Measurements from ENCODE around the gene OTP. TPM values are rescaled to one million over a fixed set of nuclear protein-coding genes. Genes with fewer than 3 reads are reported as not detected.
"Not testable (repeated sequence)": the region's sequence is repeated elsewhere in the genome, so short reads cannot be mapped to it uniquely, and the experiment has no call there.

OTP gene
- total RNA-seq, 1 experiment from 2014 or later: not detected

DNA sequence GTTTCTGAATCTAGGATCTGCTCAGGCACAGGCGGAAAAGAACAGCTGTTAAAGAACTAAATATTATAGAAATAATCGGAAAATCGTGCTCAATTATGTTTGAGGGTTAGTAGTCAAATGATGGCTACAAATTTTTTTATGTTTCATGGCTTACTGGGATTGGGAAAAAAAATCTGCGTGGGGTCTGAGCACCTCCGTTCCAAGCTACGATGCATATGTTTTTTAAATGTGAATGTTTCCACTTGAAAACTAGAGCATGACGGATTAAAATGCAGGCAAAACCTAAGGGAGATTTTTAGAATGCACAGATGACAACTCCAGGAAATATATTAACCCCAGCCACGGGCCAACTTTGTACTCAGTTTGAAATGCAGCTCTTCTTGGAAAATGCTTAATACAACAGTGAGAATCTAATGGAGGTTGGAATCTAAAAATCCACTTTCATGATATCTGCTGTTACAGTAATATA is 5.3 kb downstream of the OTP start:
- H3K27me3 ChIP-seq (ENCODE audit: control insufficient read depth, insufficient read depth, low read length): peaks cover 99% of the 10 kb centered on the region
- no peaks in the 10 kb centered on the region for H3K36me3 ChIP-seq (replicated peaks; ENCODE audit: control insufficient read depth, insufficient read depth, low read length)
- no peak for DNase-seq
- no peak overlapping the region for H3K4me3 ChIP-seq (ENCODE audit: insufficient read depth, low read depth, low read length)

DNA sequence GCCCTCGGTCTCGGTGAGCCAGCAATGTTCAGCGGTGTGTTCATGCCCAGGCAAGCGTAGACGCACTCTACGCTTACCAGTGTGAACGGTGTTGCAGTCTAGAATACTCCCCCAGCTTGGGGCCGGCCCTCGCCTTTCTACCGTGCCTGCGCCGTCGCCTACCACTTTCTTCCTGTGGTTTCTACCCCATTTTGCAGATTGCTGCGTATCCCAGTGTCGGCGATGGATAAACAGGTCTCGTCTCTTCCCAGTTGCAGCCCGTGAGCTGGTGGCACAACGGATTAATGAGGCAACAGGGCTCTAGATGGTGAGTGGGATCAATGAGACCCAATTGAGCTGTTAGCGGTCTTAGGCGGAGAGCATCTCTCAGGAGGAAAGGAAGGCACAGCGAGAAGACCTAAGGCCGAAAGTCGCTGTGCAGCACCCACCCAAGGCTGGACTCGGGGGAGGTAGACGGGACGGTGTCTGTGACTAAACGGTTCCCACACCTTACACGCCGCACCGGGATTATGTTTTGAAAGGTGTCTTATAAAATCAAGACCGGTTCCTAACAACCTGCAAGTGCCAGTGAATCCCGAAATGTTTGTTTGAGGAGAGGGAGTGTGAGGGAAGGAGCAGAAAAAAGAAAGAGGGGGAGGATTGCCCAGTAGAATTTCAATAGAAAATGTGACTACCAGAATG is 5.8 kb downstream of the OTP start:
- H3K4me3 ChIP-seq (ENCODE audit: insufficient read depth, low read depth, low read length): no peak overlapping the region
- H3K27me3 ChIP-seq (ENCODE audit: control insufficient read depth, insufficient read depth, low read length): peaks cover 99% of the 10 kb centered on the region
- DNase-seq: peak; percentile 66
- H3K36me3 ChIP-seq (replicated peaks; ENCODE audit: control insufficient read depth, insufficient read depth, low read length): no peaks in the 10 kb centered on the region

DNA sequence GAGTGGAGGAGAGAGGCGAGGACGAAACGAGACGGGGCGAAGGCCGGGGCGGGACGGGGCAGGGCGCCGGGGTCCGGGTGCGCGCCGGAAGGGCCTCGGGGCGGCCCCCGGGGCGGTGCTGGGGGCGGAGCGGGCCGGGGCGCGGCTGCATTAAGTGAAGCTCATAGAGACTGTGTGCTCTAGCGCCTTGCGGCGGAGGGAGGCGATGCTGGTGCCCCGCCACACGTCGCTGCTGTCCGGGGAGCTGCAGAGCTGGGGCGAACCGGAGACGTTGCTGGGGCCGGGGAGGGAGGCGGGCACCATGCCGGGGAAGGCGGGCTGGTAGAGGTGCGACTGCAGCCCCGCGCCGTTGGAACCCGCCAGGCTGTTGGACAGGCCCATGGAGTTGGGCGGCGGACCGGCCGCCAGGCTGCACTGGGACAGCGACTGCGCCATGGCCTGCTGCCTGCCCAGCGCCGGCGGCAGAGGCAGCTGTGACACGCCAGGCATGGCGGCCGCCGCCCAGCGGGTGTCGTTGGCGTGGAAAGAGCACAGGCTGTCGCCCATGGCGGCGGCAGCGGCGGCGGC is 8.3 kb downstream of the OTP start:
- DNase-seq: peak; percentile 90
- H3K36me3 ChIP-seq (replicated peaks; ENCODE audit: control insufficient read depth, insufficient read depth, low read length): no peaks in the 10 kb centered on the region
- peaks cover 99% of the 10 kb centered on the region for H3K27me3 ChIP-seq (ENCODE audit: control insufficient read depth, insufficient read depth, low read length)
- peak overlapping the region; percentile 39 for H3K4me3 ChIP-seq (ENCODE audit: insufficient read depth, low read depth, low read length)

DNA sequence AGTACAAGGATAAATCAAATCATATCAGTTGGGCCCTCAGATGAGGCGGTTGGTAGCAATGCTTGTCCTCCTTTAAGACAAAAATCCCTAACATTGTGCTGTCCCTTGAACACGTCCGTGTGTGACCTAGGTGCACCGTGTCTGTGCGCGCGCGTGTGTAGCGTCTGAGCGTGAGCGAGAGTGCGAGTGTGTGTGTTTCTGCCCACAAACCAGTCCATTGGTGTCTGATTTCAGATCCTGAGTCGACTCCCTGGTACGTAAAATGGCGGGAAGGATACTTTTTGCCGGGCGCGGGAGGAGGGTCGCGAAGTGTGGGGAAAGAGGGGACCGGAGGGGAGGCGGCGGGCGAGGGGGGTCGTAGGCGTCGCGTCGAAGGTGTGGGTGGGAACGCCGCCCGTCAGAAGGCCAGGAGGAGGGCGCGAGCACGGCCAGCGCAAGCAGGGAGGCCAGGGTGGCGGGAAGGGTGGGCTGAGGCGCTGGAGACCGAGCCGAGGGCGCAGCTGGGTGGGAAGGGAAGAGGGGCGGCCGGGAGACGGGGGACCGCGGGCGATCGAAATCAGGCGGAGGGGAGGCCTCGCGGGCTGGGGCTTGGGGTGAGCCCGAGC is 8.9 kb downstream of the OTP start:
- H3K4me3 ChIP-seq (ENCODE audit: insufficient read depth, low read depth, low read length): peak overlapping the region; percentile 39
- DNase-seq: no peak
- peaks cover 99% of the 10 kb centered on the region for H3K27me3 ChIP-seq (ENCODE audit: control insufficient read depth, insufficient read depth, low read length)
- H3K36me3 ChIP-seq (replicated peaks; ENCODE audit: control insufficient read depth, insufficient read depth, low read length): no peaks in the 10 kb centered on the region

DNA sequence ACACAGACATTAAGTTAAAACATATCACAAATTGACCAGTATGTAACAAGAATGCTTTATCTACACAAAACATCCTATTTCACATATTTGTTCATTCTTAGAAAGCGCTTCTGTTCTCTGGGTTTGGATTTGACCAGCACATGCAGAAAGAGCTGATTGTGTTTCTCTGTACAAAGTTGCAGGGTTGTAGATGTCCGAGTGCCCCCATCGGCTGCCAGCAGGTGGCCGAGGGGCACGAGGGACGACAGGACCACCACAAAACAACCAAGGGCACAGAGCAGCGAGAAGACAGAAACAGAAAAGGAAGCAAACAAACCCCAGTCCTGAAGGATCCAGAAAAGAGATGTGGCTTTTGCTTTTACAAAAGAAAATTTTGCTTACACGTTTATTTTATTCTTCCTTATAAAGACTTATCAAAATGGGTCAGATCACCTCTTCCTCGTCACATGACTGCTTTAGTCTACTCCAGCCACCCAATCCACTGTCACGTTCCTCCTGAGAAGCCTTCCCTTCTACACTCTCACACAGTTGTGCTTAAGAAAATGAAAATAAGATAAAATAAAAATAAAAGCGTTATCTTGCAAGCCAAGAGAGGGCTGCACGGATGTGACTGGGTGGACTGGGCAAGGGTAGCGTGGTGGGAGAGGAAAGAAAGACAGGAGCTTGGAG is 9.5 kb downstream of the OTP start:
- Histone ChIP-seq H3K36me3 (replicated peaks; ENCODE audit: control insufficient read depth, insufficient read depth, low read length) (no peaks in the 10 kb centered on the region), H3K27me3 (ENCODE audit: control insufficient read depth, insufficient read depth, low read length) (peaks cover 98% of the 10 kb centered on the region), H3K4me3 (ENCODE audit: insufficient read depth, low read depth, low read length) (0 out of 2 replicates have a peak overlapping the region, but pooled peaks have one; percentile 39)
- peak; percentile 46 for DNase-seq

DNA sequence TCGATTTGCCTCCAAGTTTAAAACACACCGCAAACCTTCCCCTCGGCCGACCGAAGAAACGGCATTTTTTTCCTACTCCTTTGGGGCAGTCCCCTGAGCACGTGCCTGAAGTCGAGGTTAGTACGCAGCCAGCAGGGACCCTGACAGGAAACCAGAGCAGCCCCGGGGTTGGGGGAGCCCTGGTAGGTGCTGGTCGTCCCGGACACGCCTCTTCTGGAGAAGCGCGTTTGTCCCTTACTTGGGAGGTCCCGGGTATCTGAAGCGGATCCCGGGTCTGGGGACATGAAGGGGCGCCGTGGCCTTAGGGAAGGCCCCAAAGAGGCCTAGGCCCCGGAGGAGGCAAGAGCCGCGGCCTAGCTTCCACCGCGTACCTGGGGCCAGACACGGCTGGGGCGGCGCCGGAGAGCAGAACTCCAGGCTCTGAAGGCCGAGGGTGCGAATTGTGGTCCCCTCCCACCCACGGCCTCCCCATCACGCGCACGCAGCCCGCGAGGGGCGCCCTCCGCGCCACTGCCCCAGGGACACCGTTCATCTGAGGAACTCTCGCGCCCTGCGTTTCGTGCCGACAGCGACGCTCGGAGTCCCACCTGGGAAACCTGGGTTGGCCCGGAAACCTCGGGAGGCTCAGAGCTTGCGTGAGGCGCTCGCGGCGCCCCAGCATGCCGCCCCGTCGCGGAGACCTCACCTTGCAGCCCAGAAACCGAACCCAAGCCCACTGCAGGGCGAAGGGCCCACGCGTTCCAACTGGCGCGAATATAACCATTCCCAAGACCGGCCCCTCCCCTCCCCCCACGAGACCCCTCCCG is 10.4 kb downstream of the OTP start:
- peaks cover 94% of the 10 kb centered on the region for H3K27me3 ChIP-seq (ENCODE audit: control insufficient read depth, insufficient read depth, low read length)
- peak; percentile 80 for DNase-seq
- H3K4me3 ChIP-seq (ENCODE audit: insufficient read depth, low read depth, low read length): peak overlapping the region; percentile 17; the same call in 1 of the 2 replicates
- no peaks in the 10 kb centered on the region for H3K36me3 ChIP-seq (replicated peaks; ENCODE audit: control insufficient read depth, insufficient read depth, low read length)

DNA sequence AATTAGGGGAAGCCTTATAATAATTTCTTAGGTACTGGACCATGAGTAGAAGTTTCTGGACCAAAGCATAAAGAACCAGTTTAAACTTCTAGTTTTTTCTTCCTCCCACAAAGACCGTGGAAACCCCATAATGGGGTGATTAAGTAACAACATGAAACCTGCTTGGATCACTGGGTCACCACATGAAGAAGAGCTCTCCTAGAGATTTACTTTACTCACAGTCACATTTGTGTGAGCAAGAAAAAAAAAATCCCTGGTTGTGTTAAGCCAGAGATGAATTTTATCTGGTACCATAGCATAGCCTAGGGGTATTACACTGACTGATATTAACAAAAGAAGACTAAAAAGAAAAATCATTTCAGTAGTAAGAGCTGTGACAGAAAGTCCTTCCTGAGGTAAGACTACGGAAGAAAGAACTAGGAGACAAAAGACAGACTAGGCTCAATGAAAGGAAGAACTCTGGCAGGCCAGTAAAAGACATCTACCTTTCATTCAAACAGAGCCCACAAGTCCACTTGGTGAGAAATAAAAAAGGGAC is 15.2 kb downstream of the OTP start:
- Histone ChIP-seq H3K27me3 (ENCODE audit: control insufficient read depth, insufficient read depth, low read length) (peaks cover 51% of the 10 kb centered on the region), H3K36me3 (replicated peaks; ENCODE audit: control insufficient read depth, insufficient read depth, low read length) (no peaks in the 10 kb centered on the region), H3K4me3 (ENCODE audit: insufficient read depth, low read depth, low read length) (no peak overlapping the region)
- no peak for DNase-seq

DNA sequence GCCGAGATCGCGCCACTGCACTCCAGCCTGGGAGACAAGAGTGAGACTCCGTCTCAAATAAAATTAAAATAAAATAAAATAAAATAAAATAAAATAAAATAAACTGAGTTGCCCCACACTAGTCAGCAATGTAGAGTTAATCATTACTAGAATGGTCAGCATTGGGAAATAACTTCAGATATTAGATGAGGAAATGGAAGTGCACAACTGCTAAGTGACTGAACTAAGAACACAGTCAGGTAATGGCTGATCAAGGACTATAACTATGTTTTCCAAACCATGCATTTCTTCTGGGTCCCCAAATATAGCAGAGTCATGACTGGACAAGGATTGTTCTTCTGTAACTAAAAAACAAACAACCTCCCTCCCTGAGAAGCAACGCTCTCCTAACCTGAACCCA is 17.1 kb downstream of the OTP start:
- Histone ChIP-seq H3K36me3 (replicated peaks; ENCODE audit: control insufficient read depth, insufficient read depth, low read length) (no peaks in the 10 kb centered on the region), H3K27me3 (ENCODE audit: control insufficient read depth, insufficient read depth, low read length) (peaks cover 33% of the 10 kb centered on the region), H3K4me3 (ENCODE audit: insufficient read depth, low read depth, low read length) (no peak overlapping the region)
- DNase-seq: no peak

DNA sequence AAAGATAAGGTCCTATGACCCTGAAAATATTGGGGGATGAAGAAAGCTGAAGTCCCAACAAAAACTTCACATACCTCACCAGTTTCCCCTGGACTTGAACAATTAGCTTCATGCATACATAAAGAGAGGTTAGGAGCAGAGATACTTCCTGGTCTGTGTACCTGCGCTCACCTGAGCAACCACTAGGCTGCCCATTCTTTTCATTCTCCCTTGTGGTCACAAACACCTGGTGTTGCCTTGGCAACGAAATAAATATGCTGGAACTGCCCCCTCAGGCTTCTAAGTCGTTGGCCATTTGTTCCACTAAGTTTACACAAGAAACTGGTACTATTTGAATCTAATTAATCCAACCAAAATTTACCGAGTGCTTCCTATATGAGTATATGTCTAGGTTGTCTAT is 18.1 kb downstream of the OTP start:
- DNase-seq: peak; percentile 78

DNA sequence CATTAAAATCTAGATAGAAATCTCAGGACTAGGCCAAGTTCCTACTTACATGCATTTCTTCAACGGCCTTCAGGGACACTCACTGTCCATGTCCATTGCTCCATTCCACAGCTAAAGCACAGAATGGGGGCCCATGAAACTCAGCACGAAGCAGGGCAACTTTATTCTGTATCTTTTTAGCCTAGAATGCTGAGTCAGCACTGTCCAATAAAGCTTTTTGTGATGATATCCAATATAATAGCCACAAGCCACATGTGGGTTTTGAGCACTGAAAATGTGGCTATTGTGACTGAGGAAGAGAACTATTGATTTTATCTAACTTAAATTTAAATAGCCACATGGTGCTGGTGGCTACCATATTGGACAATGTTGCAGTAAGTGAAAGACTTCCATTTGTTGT is 21.6 kb downstream of the OTP start:
- DNase-seq: no peak
- H3K4me3 ChIP-seq (ENCODE audit: insufficient read depth, low read depth, low read length): no peak overlapping the region
- H3K27me3 ChIP-seq (ENCODE audit: control insufficient read depth, insufficient read depth, low read length): peaks cover 2% of the 10 kb centered on the region; the same call in 1 of the 2 replicates
- H3K36me3 ChIP-seq (replicated peaks; ENCODE audit: control insufficient read depth, insufficient read depth, low read length): no peaks in the 10 kb centered on the region

More for the DNA sequence above, 18.1 kb downstream of the OTP start:
- Histone ChIP-seq H3K27me3 (ENCODE audit: control insufficient read depth, insufficient read depth, low read length) (peaks cover 22% of the 10 kb centered on the region), H3K36me3 (replicated peaks; ENCODE audit: control insufficient read depth, insufficient read depth, low read length) (no peaks in the 10 kb centered on the region), H3K4me3 (ENCODE audit: insufficient read depth, low read depth, low read length) (no peak overlapping the region)

DNA sequence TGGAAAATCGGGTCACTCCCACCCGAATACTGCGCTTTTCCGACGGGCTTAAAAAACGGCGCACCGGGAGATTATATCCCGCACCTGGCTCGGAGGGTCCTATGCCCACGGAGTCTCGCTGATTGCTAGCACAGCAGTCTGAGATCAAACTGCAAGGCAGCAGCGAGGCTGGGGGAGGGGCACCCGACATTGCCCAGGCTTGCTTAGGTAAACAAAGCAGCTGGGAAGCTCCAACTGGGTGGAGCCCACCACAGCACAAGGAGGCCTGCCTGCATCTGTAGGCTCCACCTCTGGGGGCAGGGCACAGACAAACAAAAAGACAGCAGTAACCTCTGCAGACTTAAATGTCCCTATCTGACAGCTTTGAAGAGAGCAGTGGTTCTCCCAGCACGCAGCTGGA is 29.6 kb downstream of the OTP start:
- not testable (repeated sequence) for H3K4me3 ChIP-seq (ENCODE audit: insufficient read depth, low read depth, low read length); H3K36me3 ChIP-seq (replicated peaks; ENCODE audit: control insufficient read depth, insufficient read depth, low read length); DNase-seq; H3K27me3 ChIP-seq (ENCODE audit: control insufficient read depth, insufficient read depth, low read length)

DNA sequence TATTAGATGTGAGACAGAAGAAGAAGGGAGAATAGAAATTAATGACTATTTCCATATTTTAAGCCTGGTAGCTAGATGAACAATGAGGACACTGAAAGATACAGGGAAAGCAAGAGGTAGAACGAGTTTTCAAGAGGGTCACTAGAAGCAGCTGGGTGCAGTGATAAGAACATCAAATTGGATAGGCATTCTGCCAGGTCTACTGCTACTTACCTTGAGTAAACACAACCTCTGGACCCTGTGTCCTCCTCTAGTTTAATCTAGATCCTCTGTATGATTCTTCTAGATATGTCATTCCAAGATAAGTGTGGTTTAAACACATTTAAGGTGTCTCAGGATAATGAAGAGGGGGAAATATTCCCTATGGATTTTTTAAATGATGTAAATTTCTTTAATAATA is 31.2 kb downstream of the OTP start:
- Histone ChIP-seq H3K27me3 (ENCODE audit: control insufficient read depth, insufficient read depth, low read length) (no peaks in the 10 kb centered on the region), H3K36me3 (replicated peaks; ENCODE audit: control insufficient read depth, insufficient read depth, low read length) (no peaks in the 10 kb centered on the region), H3K4me3 (ENCODE audit: insufficient read depth, low read depth, low read length) (no peak overlapping the region)
- DNase-seq: no peak

DNA sequence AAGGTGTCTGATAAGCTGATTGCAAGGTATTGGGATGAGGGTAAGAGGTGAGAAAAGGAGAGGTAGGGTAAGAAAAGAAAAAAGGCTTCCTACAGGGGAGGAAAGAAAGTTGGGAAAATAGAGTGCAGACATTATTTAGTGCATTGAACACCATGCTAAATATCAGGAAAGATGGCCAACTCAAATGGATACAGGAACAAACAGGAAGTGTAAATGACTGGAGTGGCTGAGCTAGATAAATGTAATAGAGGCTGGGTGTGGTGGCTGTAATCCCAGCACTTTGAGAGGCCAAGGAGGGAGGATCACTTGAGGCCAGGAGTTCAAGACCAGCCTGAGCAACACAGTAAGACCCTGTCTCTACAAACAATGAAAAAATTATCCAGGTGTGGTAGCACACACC is 32.2 kb downstream of the OTP start:
- H3K27me3 ChIP-seq (ENCODE audit: control insufficient read depth, insufficient read depth, low read length): no peaks in the 10 kb centered on the region
- no peak for DNase-seq

DNA sequence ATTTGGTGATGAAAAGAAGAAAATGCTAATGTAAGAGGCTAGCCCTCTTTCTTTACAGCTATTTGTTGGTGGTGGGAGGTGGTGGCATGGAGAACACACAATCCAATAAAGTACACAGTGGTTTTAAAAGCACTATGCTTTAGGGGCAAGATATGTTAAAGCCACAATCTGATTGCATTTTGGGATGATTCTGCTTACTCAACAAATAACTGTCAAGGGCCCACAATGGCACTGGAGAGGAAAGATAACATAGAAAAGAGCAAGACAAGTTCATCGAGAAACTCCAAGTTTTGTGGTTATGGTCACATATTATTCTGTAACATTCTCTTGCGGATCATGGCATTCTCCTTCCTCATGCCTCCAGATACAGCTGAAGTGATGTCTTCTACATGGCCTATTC is 38.8 kb downstream of the OTP start:
- Histone ChIP-seq H3K36me3 (replicated peaks; ENCODE audit: control insufficient read depth, insufficient read depth, low read length) (no peaks in the 10 kb centered on the region), H3K4me3 (ENCODE audit: insufficient read depth, low read depth, low read length) (no peak overlapping the region), H3K27me3 (ENCODE audit: control insufficient read depth, insufficient read depth, low read length) (no peaks in the 10 kb centered on the region)
- no peak for DNase-seq

More for the DNA sequence above, 32.2 kb downstream of the OTP start:
- H3K4me3 ChIP-seq (ENCODE audit: insufficient read depth, low read depth, low read length): no peak overlapping the region
- H3K36me3 ChIP-seq (replicated peaks; ENCODE audit: control insufficient read depth, insufficient read depth, low read length): no peaks in the 10 kb centered on the region
